HAP-1 (cell line): ENCODE data around the gene CCDC9.
A peak's percentile ranks its signal among the peaks of the same experiment; 100 is the strongest.
"Not testable (repeated sequence)": the region's sequence is repeated elsewhere in the genome, so short reads cannot be mapped to it uniquely, and the experiment has no call there.

Experiments used
- DNase-seq, 2 experiments: peaks; one replicate each; pipeline ENCODE4 v3.0.0-alpha.2; 2016 to 2020; ENCODE audit warnings: low spot score in 2 of 2
- H3K27me3 ChIP-seq: fragments of 250-450 bp; sonication (Bioruptor Pico); 2 replicates; pipeline ENCODE4 v1.5.1; 2020; ENCODE audit warnings: low read depth, mild to moderate bottlenecking, moderate library complexity
- H3K36me3 ChIP-seq: fragments of 250-450 bp; sonication (Bioruptor Pico); replicated peaks from 2 replicates; pipeline ENCODE4 v1.5.1; 2020; ENCODE audit warnings: mild to moderate bottlenecking
- H3K4me1 ChIP-seq: fragments of 250-450 bp; sonication (Bioruptor Pico); 2 replicates; pipeline ENCODE4 v1.5.1; 2020; ENCODE audit warnings: mild to moderate bottlenecking
- H3K4me3 ChIP-seq: fragments of 250-450 bp; sonication (Bioruptor Pico); 2 replicates; pipeline ENCODE4 v1.5.1; 2020; ENCODE audit warnings: mild to moderate bottlenecking, moderate library complexity
- H3K9me3 ChIP-seq: fragments of 250-450 bp; sonication (Bioruptor Pico); 2 replicates; pipeline ENCODE4 v1.5.1; 2020; ENCODE audit warnings: mild to moderate bottlenecking, moderate library complexity
- in situ Hi-C: fragments of 300-500 bp; cut with MboI; formaldehyde crosslinking; loops from 3 replicates; pipeline ENCODE4 v1.14.3; 2020; ENCODE audit warnings: low sequenced_read_pairs, inconsistent platforms, mixed read lengths

The CCDC9 gene

GRCh38 chr19:47275791-47276461 is 19.6 kb downstream of the CCDC9 start:
- peak; percentile 32 to 62 for DNase-seq
- H3K4me1 ChIP-seq: peaks cover 19% of the 10 kb centered on the region
- peaks cover 10% of the 10 kb centered on the region for H3K36me3 ChIP-seq
- H3K4me3 ChIP-seq: peak overlapping the region; percentile 37
- in situ Hi-C loops: no loop called here
- H3K9me3 ChIP-seq: no peaks in the 10 kb centered on the region
- no peaks in the 10 kb centered on the region for H3K27me3 ChIP-seq

GRCh38 chr19:47276513-47276912 is 20.2 kb downstream of the CCDC9 start:
- H3K27me3 ChIP-seq, in situ Hi-C loops, H3K4me3 ChIP-seq, DNase-seq, H3K9me3 ChIP-seq, H3K36me3 ChIP-seq: not testable (repeated sequence)
- H3K4me1 ChIP-seq: peaks cover 19% of the 10 kb centered on the region

- Histone ChIP-seq H3K9me3 (no peaks in the 10 kb centered on the region), H3K4me3 (no peak overlapping the region), H3K36me3 (peaks cover 4% of the 10 kb centered on the region; the same call in 1 of the 2 replicates), H3K4me1 (peaks cover 11% of the 10 kb centered on the region), H3K27me3 (no peaks in the 10 kb centered on the region)
- in situ Hi-C loops: no loop called here
- peak in 1 of 2 experiments; percentile 78 for DNase-seq
Observed at GRCh38 chr19:47280183-47280797, 24.0 kb downstream of the CCDC9 start.

- H3K9me3 ChIP-seq: no peaks in the 10 kb centered on the region
- H3K36me3 ChIP-seq: 0 out of 2 replicates have a peak, but pooled peaks cover 4% of the 10 kb centered on the region
- no peak overlapping the region for H3K4me3 ChIP-seq
- DNase-seq: no peak
- in situ Hi-C loops: no loop called here
- H3K4me1 ChIP-seq: no peaks in the 10 kb centered on the region
- H3K27me3 ChIP-seq: no peaks in the 10 kb centered on the region
Observed at GRCh38 chr19:47283405-47284059, 27.2 kb downstream of the CCDC9 start.

- Histone ChIP-seq H3K27me3 (no peaks in the 10 kb centered on the region), H3K36me3 (0 out of 2 replicates have a peak, but pooled peaks cover 4% of the 10 kb centered on the region), H3K4me1 (peaks cover under 1% of the 10 kb centered on the region), H3K4me3 (no peak overlapping the region), H3K9me3 (no peaks in the 10 kb centered on the region)
- peak; percentile 57 to 79 for DNase-seq
- in situ Hi-C loops: no loop called here
Observed at GRCh38 chr19:47284324-47284899, 28.1 kb downstream of the CCDC9 start.

GRCh38 chr19:47296036-47296435 is 39.7 kb downstream of the CCDC9 start:
- in situ Hi-C loops: loop anchor here (10.0 kb wide), 2 partner anchors 99 to 399 kb away; no protein-coding TSS in a partner anchor
- DNase-seq: peak; percentile 79 to 93
- Histone ChIP-seq H3K36me3 (no peaks in the 10 kb centered on the region), H3K27me3 (no peaks in the 10 kb centered on the region), H3K9me3 (no peaks in the 10 kb centered on the region), H3K4me1 (no peaks in the 10 kb centered on the region), H3K4me3 (no peak overlapping the region)

- H3K27me3 ChIP-seq, H3K4me3 ChIP-seq, in situ Hi-C loops, DNase-seq, H3K9me3 ChIP-seq, H3K4me1 ChIP-seq, H3K36me3 ChIP-seq: not testable (repeated sequence)
Observed at GRCh38 chr19:47300867-47301266, 44.5 kb downstream of the CCDC9 start.

- no peak for DNase-seq
- Histone ChIP-seq H3K27me3 (no peaks in the 10 kb centered on the region), H3K4me1 (peaks cover 3% of the 10 kb centered on the region; the same call in 1 of the 2 replicates), H3K4me3 (no peak overlapping the region), H3K9me3 (no peaks in the 10 kb centered on the region), H3K36me3 (no peaks in the 10 kb centered on the region)
- in situ Hi-C loops: no loop called here
Observed at GRCh38 chr19:47302249-47302648, 45.9 kb downstream of the CCDC9 start.

GRCh38 chr19:47303966-47304365 is 47.6 kb downstream of the CCDC9 start:
- H3K4me3 ChIP-seq: no peak overlapping the region
- in situ Hi-C loops: no loop called here
- no peak for DNase-seq
- H3K4me1 ChIP-seq: peaks cover 3% of the 10 kb centered on the region; the same call in 1 of the 2 replicates
- no peaks in the 10 kb centered on the region for H3K36me3 ChIP-seq
- H3K27me3 ChIP-seq: no peaks in the 10 kb centered on the region
- H3K9me3 ChIP-seq: no peaks in the 10 kb centered on the region

- Histone ChIP-seq H3K27me3 (no peaks in the 10 kb centered on the region), H3K4me3 (no peak overlapping the region), H3K4me1 (peaks cover 3% of the 10 kb centered on the region; the same call in 1 of the 2 replicates), H3K9me3 (no peaks in the 10 kb centered on the region), H3K36me3 (no peaks in the 10 kb centered on the region)
- peak; percentile 62 to 89 for DNase-seq
- in situ Hi-C loops: no loop called here
Observed at GRCh38 chr19:47305309-47305751, 49.0 kb downstream of the CCDC9 start.

- no peaks in the 10 kb centered on the region for H3K36me3 ChIP-seq
- peaks cover 3% of the 10 kb centered on the region; the same call in 1 of the 2 replicates for H3K4me1 ChIP-seq
- in situ Hi-C loops: no loop called here
- no peaks in the 10 kb centered on the region for H3K27me3 ChIP-seq
- no peak overlapping the region for H3K4me3 ChIP-seq
- H3K9me3 ChIP-seq: no peaks in the 10 kb centered on the region
- DNase-seq: no peak
Observed at GRCh38 chr19:47306303-47306702, 50.0 kb downstream of the CCDC9 start.

GRCh38 chr19:47309038-47309437 is 52.7 kb downstream of the CCDC9 start:
- no peak for DNase-seq
- peaks cover 3% of the 10 kb centered on the region; the same call in 1 of the 2 replicates for H3K4me1 ChIP-seq
- H3K27me3 ChIP-seq: no peaks in the 10 kb centered on the region
- H3K36me3 ChIP-seq: no peaks in the 10 kb centered on the region
- no peaks in the 10 kb centered on the region for H3K9me3 ChIP-seq
- H3K4me3 ChIP-seq: no peak overlapping the region
- in situ Hi-C loops: no loop called here

- Histone ChIP-seq H3K27me3 (no peaks in the 10 kb centered on the region), H3K4me3 (no peak within 1 kb of the TSS)
- in situ Hi-C loops: no loop called here
Observed at GRCh38 chr19:47309608-47310007, 53.3 kb downstream of the CCDC9 start, which contains the start of gene C5AR1. Gene C5AR1, plus strand, starts transcription at chr19:47309861. Its CDS starts 35 bp downstream, at chr19:47309896.

More at GRCh38 chr19:47309608-47310007, 53.3 kb downstream of the CCDC9 start, which contains the start of gene C5AR1:
- H3K9me3 ChIP-seq: no peaks in the 10 kb centered on the region
- no peaks in the 10 kb centered on the region for H3K36me3 ChIP-seq
- DNase-seq: no peak
- peaks cover 3% of the 10 kb centered on the region; the same call in 1 of the 2 replicates for H3K4me1 ChIP-seq
